Breast epithelium (tissue), 4 donors: ENCODE results near the gene RGS12. TPM values are rescaled to one million over a fixed set of nuclear protein-coding genes. Genes with fewer than 3 reads are reported as not detected.

ENCODE experiments used
- DNase-seq, 2 donors: peaks; one replicate each; pipeline ENCODE4 v3.0.0-alpha.2; 2019; ENCODE audit warnings: low spot score in 2 of 2
- H3K27ac ChIP-seq, 2 donors: fragments of 200-600 bp; sonication (generic) in 1 of 2; one replicate each; pipeline ENCODE4 v1.5.1; 2016 to 2019; ENCODE audit warnings: mild to moderate bottlenecking in 1 of 2
- H3K27me3 ChIP-seq, 2 donors: fragments of 200-600 bp; sonication (generic) in 1 of 2; one replicate each; pipeline versions ENCODE4 v1.5.1 to v1.6.0; 2017 to 2019; ENCODE audit warnings: control low read depth in 1 of 2, mild to moderate bottlenecking in 1 of 2
- H3K36me3 ChIP-seq: fragments of 200-600 bp; one replicate; pipeline ENCODE4 v1.5.1; 2019
- H3K4me1 ChIP-seq, 2 donors: fragments of 200-600 bp; sonication (generic); one replicate each; pipeline ENCODE4 v1.5.1; 2016 to 2019; ENCODE audit warnings: control low read depth in 1 of 2
- H3K4me3 ChIP-seq, 3 donors: fragments of 200-600 bp; sonication (generic); 1 replicate in 2 of 3; 2 replicates in 1 of 3; pipeline ENCODE4 v1.5.1; 2016 to 2019; ENCODE audit warnings: mild to moderate bottlenecking in 3 of 3, moderate library complexity in 2 of 3
- H3K9me3 ChIP-seq, 2 donors: fragments of 200-600 bp; sonication (generic) in 1 of 2; one replicate each; pipeline ENCODE4 v1.5.1; 2016 to 2019; ENCODE audit warnings: control low read depth in 1 of 2
- POLR2A ChIP-seq: fragments of 450-650 bp; IDR thresholded peaks from one replicate; pipeline ENCODE4 v1.6.1; 2016; ENCODE audit warnings: antibody characterized with exemption, mild to moderate bottlenecking, moderate library complexity
- POLR2AphosphoS5 ChIP-seq, 3 donors: sonication (generic); formaldehyde crosslinking; IDR thresholded peaks; one replicate each; pipeline ENCODE4 v1.6.1; 2017; ENCODE audit warnings: antibody characterized with exemption in 3 of 3
- intact Hi-C: fragments of 100-400 bp; cut with DNase I; formaldehyde crosslinking; loops from one replicate; pipeline ENCODE4 v1.15.1; 2023; ENCODE audit warnings: low total_unique reads
- total RNA-seq, 3 donors: library from RNA; depleted of rRNA; stranded (reverse); fragments of >200 nt; gene quantifications; one replicate each; pipeline ENCODE4 v1.1.0, GENCODE V29; 2016
- TF ChIP-seq, protein P1 (sequence below), 3 donors: fragments of 450-650 bp; IDR thresholded peaks; one replicate each; pipeline ENCODE4 v1.5.1; 2016 to 2017; ENCODE audit warnings: antibody characterized with exemption in 3 of 3, mild to moderate bottlenecking in 3 of 3, moderate library complexity in 3 of 3

RGS12 gene
- total RNA-seq, 3 donors from 2014 or later, result 24.3 to 94.5 (median 29.9) TPM

DNA sequence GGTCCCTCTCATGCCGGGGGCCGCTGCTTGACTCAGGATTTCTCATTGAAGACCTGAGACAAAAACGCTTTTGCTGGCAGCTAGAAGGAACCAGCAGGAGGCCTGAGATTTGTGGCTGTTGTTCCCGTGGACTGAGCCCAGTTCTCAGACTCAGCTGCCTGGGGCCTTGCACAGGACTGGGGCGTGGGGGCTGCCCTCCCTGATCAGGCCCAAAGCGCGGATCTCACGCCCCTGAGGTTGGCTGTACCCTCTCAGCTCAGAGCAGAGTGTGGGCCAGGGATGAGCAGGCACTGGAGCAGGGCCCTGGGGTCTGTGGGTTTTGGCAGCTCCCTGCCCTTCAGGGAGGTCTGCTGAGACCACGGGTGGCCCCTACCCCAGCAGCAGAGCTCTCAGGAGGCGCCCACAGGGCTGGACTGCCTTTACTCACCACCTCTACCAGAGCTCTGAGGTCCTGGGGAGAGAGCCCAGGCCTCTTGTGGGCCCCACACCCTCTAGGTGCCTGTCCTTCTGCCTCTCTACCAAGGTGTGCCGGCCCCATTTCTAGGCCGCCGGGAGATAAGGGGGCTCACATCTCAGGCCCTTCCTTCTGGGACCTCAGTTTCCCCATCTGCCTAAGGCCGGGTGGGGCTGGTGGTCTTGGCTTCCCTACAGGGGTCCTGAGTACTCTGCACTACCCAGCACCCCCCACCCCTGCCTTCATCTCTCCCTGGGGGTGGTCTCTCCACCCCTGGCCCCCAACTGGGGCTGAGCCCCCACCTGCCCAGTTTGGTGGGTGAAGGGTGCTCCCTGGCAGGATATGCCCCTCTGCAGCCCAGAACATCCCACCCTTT, 38.3 kb upstream of the RGS12 start:
- intact Hi-C loops, result no loop called here
- H3K36me3 ChIP-seq, result no peaks in the 10 kb centered on the region
- H3K4me1 ChIP-seq, result no peaks in the 10 kb centered on the region
- H3K9me3 ChIP-seq, result no peaks in the 10 kb centered on the region
- H3K27me3 ChIP-seq, result no peaks in the 10 kb centered on the region
- H3K27ac ChIP-seq, result no peak overlapping the region
- no peak overlapping the region for H3K4me3 ChIP-seq
- TF ChIP-seq POLR2A, result no peak
- no peak for TF ChIP-seq POLR2AphosphoS5 (IDR thresholded peaks at IDR 0.05)
- TF ChIP-seq, protein P1, sequence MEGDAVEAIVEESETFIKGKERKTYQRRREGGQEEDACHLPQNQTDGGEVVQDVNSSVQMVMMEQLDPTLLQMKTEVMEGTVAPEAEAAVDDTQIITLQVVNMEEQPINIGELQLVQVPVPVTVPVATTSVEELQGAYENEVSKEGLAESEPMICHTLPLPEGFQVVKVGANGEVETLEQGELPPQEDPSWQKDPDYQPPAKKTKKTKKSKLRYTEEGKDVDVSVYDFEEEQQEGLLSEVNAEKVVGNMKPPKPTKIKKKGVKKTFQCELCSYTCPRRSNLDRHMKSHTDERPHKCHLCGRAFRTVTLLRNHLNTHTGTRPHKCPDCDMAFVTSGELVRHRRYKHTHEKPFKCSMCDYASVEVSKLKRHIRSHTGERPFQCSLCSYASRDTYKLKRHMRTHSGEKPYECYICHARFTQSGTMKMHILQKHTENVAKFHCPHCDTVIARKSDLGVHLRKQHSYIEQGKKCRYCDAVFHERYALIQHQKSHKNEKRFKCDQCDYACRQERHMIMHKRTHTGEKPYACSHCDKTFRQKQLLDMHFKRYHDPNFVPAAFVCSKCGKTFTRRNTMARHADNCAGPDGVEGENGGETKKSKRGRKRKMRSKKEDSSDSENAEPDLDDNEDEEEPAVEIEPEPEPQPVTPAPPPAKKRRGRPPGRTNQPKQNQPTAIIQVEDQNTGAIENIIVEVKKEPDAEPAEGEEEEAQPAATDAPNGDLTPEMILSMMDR (IDR thresholded peaks at IDR 0.05), result no peak
- peak in 1 of 2 donors; percentile 43 for DNase-seq

DNA sequence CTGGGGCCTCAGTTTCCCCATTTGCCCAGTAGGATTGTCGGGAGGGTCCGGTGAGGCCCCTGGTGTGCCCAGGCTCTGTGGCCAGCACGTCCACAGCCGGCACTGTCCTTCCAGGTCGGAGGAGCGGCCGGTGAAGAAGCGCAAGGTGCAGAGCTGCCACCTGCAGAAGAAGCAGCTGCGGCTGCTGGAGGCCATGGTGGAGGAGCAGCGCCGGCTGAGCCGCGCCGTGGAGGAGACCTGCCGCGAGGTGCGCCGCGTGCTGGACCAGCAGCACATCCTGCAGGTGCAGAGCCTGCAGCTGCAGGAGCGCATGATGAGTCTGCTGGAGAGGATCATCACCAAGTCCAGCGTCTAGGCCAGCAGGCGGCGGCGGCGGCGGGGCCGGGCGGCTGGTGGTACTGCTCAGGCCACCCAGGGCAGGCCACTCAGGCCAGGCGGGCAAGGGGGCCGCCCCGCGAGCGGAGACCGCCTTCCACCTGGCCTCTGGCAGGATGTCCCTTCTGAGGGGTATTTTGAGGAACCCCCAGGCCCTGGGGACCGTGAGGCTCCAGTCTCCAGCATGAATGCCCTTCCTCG, 37.1 kb upstream of the RGS12 start:
- H3K4me3 ChIP-seq, result no peak overlapping the region
- no peak overlapping the region for H3K27ac ChIP-seq
- TF ChIP-seq POLR2AphosphoS5 (IDR thresholded peaks at IDR 0.05), result no peak
- no peak for TF ChIP-seq POLR2A
- TF ChIP-seq, protein P1 (IDR thresholded peaks at IDR 0.05), result no peak
- intact Hi-C loops, result no loop called here
- H3K4me1 ChIP-seq, result no peaks in the 10 kb centered on the region
- DNase-seq, result peak in 1 of 2 donors; percentile 38
- no peaks in the 10 kb centered on the region for H3K36me3 ChIP-seq
- no peaks in the 10 kb centered on the region for H3K27me3 ChIP-seq
- H3K9me3 ChIP-seq, result no peaks in the 10 kb centered on the region

DNA sequence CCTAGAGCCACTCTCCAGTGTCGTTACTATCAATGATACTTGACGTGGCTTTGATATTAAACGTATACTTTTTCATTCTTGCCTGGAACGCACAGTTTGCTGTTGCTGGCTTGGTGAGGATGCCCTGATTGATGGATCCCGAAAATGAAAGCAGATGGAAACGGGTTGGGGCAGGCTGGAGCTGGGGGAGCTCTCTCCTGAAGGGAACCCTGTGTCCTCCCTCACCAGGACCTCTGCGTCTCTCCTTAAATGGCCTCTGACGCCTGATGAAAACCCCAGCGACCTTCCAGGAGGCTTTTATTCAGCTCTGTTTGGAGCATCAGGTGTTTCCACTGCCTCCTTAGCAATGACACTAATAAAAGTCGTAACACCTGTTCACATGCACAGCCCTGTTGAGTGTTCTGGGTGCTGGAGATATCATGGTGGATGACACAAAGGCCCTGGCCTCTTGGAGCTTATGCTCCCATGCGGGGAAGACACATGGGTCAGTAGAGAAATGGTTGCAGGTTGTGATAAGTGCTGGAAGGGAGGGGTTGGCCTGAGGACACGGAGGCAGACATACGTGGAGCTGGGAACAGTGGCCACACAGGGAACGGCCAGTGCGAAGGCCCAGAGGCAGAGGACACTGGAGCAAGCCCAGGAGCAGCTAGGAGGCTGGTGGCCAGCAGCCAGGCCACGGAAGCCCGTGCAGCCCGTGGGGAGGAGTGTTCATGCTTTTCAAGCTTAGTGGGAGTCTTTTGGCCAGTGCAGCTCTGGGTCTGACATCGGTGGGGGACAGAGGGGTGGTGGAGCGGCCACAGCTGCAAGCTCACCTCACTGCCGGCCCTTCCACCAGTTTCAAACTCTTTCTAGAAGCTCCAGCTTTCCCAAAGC, 36.4 kb upstream of the RGS12 start:
- no peaks in the 10 kb centered on the region for H3K36me3 ChIP-seq
- no peak overlapping the region for H3K4me3 ChIP-seq
- TF ChIP-seq POLR2AphosphoS5 (IDR thresholded peaks at IDR 0.05), result no peak
- TF ChIP-seq POLR2A, result no peak
- TF ChIP-seq, protein P1 (IDR thresholded peaks at IDR 0.05), result no peak
- intact Hi-C loops, result no loop called here
- no peaks in the 10 kb centered on the region for H3K27me3 ChIP-seq
- H3K9me3 ChIP-seq, result no peaks in the 10 kb centered on the region
- peak in 1 of 2 donors; percentile 40 for DNase-seq
- no peaks in the 10 kb centered on the region for H3K4me1 ChIP-seq
- no peak overlapping the region for H3K27ac ChIP-seq

DNA sequence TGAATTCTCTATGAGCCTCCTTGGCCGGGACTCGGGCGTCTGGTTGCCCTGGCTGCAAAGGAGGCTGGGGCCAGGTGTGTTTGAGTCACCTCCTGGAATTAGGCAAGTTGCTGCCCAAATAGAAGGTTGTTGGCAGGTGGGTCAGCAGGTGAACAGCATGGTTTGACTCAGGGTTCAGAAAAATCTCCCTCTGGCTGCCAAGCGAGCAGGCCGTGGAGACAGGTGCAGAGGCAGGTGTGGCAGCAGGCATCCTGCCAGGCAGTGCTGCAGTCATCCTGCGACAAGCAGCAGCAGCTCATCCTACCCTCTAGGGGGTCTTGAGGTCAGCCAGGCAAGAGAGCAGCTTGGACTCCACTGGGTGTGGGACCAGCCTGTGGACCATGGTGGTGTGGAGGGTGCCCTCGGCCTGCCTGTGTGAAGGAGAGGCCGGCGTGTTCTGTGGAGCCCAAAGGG, 35.7 kb upstream of the RGS12 start:
- H3K27me3 ChIP-seq, result no peaks in the 10 kb centered on the region
- H3K36me3 ChIP-seq, result no peaks in the 10 kb centered on the region
- intact Hi-C loops, result no loop called here
- peak in 1 of 2 donors; percentile 30 for DNase-seq
- no peaks in the 10 kb centered on the region for H3K9me3 ChIP-seq
- no peak overlapping the region for H3K27ac ChIP-seq
- TF ChIP-seq POLR2AphosphoS5 (IDR thresholded peaks at IDR 0.05) (no peak), POLR2A (no peak)
- TF ChIP-seq, protein P1 (IDR thresholded peaks at IDR 0.05), result no peak
- H3K4me3 ChIP-seq, result no peak overlapping the region
- H3K4me1 ChIP-seq, result no peaks in the 10 kb centered on the region
